HG02852 (cell line): ENCODE data around the gene LMF2.
A peak's percentile ranks its signal among the peaks of the same experiment; 100 is the strongest.
"Not testable (repeated sequence)": the region's sequence is repeated elsewhere in the genome, so short reads cannot be mapped to it uniquely, and the experiment has no call there.

Experiments
- ATAC-seq: cut with Tn5 transposase; IDR thresholded peaks from one replicate; pipeline ENCODE4 v1.9.1; 2021; ENCODE audit warnings: mild to moderate bottlenecking, moderate library complexity; ENCODE audit not compliant: unreplicated experiment

Gene LMF2

DNA sequence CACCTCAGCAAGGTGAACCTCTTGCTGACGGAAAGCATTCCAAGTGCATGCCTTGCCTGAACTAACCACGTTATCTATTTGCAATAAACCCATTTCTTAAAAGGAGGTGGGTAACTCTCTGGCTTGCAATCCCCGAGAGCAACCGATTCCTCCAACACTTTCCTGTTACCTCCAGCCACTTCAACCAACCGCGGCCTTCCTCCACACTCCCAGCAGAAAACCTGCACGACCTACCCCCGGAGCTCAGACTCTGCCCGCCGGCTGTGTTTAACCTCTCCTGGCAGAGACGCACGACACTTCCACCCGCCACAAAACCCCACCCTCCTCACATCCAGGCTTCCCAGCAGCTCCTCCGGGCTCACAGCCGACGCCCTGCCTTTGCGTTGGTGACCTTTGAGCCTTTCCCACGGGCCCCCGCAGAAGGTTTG is 17.2 kb upstream of the LMF2 start:
- no peak for ATAC-seq

DNA sequence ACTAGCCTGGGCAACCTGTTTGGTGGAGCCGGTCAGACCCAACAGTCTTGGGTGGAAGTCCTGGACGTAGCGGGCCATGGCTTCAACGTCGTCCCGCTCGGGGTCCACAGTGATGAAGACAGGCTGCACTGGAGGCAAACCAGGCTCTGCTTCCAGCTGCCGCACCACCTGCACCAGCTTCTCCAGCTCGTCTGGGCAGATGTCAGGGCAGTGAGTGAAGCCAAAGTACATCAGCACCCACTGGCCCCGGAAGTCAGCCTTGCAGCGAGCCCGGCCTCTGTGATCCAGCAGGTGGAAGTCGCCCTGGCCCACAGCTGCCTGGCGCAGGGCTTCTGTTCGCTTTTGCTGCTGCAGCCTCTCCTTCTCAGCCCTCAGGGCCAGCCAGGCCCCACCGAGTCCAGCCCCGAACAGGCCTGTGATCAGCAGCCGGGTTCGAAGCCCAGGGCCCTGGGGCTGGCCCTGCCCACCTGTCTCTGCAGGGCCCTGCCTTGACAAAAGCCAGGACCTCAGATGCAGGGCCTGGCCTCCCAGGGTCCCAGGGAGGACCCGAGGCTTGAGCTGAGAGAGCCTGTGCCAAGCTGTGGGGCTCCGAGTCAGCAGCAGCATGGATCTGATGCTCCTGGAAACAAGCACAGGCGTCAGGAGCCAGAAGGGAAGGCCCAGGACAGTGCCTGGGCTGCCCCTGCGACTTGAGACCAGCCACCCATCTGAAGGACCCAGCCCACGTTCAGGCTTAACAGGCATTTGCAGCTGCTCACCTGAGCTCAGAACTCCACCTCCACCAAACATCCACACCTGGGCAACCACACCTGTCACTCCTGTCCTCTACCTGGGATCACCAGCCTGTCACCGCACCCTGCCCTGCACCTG is 16.5 kb upstream of the LMF2 start:
- no peak for ATAC-seq

DNA sequence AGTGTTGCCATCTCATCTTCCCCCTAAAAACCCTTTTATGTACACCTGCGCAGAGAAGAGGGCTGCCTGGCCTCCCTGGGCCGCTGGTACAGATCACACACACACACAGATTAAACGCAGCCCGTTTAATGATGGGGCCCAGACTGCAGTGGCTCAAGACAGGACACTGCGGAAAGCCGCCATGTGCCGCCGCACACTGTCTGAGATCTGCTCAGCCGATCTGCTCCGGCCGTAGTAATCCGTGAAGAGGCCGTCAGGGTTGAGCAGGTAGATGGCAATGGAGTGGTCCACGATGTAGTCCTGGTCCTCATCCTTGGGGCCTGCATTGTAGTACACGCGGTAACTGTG is 15.9 kb upstream of the LMF2 start:
- ATAC-seq: no peak

DNA sequence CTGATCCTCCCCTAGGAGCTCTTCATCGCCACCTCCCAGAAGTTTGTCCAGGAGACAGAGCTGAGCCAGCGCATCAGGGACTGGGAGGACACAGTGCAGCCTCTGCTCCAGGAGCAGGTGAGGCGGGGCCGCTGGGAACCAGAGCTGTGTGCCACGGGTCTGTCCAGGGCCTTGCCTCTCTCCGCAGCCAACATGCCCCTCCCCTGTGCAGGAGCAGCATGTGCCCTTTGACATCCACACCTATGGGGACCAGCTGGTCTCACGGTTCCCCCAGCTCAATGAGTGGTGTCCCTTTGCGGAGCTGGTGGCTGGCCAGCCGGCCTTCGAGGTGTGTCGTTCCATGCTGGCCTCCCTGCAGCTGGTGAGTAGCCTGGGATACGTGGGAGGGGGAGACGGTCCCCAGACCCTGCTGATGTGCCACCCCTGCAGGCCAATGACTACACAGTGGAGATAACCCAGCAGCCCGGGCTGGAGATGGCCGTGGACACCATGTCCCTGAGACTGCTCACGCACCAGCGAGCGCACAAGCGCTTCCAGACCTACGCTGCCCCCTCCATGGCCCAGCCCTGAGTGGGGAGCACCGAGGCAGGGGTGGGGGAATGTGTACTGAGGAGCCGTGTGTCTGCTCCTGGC is 15.4 kb upstream of the LMF2 start:
- no peak for ATAC-seq

DNA sequence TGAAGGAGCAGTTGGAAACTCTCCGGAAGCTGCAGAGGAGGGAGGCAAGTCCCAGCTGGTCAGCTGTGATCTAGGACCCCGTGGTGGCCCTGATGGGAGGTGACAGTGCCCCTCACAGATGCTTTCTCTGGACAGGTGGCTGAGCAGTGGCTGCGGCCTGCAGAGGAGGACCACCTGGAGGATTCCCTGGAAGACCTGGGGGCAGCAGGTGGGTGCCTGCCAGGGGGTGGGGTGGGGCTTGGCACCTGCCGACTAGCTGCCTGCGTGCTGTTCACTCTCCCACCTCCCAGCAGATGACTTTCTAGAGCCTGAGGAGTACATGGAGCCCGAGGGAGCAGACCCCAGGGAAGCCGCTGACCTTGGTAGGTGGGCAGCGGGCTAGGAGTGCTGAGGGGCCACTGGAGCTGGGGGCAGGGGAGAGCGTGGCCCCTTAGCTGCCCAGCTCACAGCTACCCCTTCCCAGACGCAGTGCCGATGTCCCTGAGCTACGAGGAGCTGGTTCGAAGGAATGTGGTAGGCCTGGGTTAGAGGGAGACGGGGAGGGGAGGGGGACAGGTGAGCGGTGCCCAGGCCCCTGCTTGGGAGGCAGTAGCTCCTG is 14.8 kb upstream of the LMF2 start:
- no peak for ATAC-seq

DNA sequence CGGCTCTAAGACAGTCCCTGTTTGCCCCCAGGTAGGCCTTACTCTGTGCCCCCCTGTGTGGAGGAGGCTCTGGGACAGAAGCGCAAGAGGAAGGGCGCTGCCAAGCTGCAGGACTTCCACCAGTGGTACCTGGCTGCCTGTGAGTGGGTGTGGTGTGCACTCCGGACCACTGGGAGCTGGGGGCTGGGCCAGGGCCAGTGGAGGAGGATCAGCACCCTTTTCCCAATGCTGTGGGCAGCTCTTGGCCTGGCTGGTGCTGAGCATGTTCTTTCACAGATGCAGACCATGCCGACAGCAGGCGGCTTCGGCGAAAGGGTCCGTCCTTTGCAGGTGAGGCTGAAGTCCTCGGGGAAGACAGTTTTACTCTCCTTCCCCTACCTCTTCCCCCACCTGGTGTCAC is 14.2 kb upstream of the LMF2 start:
- no peak for ATAC-seq

DNA sequence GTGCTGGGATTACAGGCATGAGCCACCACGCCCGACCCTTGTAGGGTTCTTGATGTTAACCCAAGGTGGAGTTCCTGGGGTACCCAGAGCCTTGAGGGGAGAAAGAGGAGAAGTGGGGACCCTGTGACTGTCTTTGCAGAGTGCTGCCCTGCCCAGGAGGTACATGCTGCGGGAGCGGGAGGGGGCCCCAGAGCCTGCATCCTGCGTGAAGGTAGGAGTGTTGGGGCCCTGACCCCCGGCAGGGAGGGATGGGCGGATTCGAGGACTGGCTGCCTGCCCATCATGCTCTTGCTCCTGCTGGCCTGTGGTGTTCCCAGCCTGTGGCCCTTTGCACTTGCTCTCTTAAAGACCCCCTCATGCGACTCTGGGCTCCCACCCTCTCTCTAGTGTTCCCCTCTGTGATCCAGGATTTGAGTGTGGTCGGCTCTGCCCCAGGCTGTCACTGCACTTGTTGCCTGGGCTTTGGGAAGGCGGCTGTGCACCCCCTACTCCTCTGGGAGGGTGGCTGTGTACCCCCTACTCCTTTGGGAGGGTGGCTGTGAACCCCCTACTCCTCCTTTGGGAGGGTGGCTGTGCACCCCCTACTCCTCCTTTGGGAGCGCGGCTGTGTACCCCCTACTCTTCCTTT is 13.4 kb upstream of the LMF2 start:
- ATAC-seq: no peak

DNA sequence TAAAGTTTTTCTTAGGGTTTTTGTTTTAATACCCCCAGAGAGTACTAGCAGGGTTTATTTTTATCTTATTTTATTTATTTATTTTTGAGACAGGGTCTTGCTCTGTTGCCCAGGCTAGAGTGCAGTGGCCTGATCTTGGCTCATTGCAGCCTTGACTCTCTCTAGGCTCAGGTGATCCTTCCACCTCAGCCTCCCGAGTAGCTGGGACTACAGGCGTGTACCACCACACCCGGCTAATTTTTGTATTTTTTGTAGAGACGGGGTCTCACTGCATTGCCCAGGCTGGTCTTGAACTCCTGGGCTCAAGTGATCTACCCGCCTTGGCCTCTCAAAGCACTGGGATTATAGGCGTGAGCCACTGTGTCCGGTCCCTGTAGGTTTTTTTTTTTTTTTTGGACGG is 12.7 kb upstream of the LMF2 start:
- not testable (repeated sequence) for ATAC-seq

DNA sequence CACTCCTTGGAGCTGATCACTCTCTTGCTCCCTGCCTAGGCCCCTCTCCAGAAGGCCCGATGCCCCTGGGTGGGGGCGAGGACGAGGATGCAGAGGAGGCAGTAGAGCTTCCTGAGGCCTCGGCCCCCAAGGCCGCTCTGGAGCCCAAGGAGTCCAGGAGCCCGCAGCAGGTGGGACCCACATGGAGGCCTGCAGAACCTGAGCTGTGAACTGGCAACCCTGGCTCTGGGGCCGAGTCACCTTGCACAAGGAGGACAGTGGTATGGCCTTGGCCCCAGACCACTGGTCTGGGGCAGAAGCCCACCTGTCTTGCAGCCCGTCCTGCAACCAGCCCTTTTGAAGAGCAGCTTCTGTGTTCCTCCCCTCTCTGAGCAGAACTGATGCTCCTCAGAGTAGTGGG is 11.6 kb upstream of the LMF2 start:
- no peak for ATAC-seq

DNA sequence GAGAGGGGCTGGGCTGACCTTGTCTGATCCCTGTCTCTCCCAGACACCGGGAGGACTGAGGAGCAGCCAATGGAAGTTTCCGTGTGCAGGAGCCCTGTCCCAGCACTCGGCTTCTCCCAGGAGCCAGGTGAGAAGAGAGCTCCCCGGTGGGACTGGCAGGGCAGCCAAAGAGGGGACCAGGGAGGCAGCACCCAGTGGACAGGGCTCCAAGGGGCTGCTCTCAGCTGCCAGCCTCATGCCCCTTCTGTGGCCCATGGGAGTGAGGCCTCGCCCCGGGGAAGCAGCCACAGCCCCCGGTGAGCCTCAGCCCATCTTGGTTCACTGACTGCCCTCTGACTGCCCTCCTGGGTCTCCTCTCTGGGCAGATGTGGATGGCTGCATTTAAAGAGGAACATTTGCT is 11.1 kb upstream of the LMF2 start:
- no peak for ATAC-seq

DNA sequence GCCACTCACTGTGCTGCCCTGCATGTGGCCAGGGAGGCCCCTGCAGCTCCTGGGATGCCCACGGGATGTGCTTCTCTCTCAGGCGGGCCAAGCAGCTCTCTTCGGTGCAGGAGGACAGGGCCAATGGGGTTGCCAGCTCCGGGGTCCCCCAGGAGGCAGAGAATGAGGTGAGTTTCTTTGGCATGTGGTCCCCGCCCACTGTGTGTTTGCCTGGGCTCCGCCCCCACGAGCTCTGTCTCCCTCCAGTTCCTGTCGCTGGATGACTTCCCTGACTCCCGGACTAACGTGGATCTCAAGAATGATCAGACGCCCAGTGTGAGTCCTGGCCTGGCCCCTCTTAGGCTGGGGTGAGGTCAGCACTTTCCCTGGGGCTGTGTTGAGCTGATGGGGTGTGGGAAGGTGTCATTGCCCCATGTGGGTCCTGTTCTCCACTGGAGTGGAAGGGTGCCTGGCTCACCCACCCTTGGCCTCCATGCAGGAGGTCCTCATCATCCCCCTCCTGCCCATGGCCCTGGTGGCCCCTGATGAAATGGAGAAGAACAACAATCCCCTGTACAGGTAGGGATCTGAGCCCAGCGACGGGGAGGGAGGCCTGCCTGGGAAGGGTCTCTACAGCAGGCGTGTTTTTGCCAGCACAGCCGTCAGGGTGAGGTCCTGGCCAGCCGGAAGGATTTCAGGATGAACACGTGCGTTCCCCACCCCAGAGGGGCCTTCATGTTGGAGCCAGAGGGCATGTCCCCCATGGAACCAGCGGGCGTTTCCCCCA is 10.2 kb upstream of the LMF2 start:
- ATAC-seq: no peak

DNA sequence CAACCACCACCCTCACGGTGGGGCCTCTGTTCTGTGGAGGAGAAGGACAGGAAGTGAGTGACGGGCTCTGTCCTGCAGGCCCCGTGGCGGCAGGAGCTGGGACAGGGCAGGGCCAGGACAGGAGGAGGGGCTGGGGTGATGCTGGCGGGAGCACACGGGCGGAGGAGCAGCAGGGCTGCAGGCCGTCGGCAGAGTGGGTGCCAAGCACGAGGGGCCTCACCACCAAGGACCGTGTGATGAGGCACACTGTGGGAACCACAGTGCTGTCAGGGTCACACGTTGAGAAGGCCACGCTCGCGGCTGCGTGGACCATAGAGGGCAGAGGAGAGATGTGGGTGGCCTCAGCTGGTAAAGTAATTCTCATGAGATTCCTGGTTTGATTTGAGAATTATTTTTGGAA is 9.4 kb upstream of the LMF2 start:
- no peak for ATAC-seq

DNA sequence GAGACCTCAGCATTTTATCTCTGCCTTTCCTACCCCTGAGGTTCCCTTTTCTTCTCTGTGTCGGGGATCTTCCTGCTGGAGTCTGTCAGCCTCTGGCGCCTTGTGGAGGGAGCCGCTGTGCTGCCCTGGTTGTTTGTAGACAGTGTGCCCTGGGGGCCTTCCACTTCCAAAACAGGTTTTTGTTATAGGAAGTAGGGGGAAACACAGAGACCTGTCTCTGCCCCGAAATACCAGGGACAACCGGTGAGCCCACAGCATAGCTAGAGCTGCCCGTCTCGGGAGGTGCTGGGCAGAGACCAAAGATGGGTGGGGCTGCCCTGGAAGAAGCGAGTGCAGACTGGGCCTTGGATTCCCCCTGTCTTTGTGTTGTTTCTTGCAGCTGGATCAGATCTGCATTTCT is 8.6 kb upstream of the LMF2 start:
- ATAC-seq: no peak

DNA sequence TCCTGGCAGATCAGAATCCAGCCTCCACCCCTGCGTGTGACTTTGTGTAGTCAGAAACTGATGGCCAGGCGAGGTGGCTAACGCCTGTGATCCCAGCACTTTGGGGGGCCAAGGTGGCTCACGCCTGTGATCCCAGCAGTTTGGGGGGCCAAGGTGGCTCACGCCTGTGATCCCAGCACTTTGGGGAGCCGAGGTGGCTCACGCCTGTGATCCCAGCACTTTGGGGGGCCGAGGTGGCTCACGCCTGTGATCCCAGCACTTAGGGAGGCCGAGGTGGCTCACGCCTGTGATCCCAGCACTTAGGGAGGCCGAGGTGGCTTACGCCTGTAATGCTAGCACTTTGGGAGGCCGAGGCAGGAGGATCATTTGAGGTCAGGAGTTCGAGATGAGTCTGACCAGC is 5.7 kb upstream of the LMF2 start:
- ATAC-seq: no peak

DNA sequence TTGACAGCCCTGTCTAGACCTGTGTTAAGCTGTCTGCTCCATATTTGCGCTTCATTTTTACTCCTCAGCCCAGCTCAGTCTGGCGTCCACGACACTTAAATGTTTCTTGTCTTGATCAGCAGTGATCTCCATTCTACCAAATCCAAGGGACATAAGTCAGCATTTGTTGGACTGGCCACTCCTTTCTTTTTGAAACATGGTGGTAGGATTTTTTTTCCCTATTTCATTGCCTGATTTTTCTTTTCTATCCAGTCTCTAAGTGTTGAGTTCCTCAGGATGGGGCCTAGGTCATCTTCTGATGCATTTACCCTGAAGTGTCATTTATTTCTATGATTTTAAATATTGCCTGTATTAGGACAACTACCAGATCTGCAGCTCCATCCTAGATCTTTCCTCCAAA is 1.4 kb upstream of the LMF2 start:
- ATAC-seq: no peak

DNA sequence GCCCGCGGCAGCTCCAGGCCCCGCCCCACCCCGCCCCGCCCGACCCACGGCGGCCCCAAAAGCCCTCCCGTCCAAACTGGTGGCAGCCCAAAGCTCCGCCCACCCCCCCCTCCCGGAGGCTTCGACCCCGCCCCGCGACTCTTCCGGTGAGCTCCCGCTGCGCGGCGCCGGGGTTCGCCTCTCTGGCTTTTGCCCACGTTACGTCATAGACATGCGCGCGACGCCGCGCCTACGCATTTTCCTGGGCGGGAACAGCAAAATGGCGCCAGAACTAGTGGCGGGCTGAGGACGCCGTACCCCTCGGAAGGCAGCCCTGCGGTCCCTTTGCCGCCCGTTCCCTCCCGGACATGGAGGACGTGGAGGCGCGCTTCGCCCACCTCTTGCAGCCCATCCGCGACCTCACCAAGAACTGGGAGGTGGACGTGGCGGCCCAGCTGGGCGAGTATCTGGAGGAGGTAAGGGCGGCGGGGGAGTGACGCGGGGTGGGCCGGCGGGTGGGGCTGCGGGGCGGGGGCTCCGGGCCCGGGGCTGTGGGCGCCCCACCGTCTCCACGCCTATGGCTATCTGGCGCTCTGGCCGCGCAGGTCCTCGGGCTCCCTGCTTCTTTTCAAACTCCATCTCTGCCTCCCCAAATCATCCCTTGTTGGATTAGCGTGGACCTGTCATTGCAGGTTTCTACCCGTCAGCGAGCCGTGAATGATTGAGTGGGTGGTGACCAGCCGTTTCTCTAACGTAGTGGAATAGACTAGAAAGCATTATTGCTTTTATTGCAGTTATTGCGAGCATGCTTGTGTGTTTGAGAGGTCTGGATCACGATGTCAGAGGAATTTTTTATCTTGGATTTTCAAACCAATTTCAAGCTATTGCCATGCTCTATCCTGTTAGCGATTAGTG is 736 bp upstream of the LMF2 start, which contains the start of gene NCAPH2:
Gene NCAPH2, plus strand, starts transcription at position 234 of the 894 bp plus-strand sequence. Its CDS starts 114 bp downstream, at position 348.
- ATAC-seq: peak; percentile 40

DNA sequence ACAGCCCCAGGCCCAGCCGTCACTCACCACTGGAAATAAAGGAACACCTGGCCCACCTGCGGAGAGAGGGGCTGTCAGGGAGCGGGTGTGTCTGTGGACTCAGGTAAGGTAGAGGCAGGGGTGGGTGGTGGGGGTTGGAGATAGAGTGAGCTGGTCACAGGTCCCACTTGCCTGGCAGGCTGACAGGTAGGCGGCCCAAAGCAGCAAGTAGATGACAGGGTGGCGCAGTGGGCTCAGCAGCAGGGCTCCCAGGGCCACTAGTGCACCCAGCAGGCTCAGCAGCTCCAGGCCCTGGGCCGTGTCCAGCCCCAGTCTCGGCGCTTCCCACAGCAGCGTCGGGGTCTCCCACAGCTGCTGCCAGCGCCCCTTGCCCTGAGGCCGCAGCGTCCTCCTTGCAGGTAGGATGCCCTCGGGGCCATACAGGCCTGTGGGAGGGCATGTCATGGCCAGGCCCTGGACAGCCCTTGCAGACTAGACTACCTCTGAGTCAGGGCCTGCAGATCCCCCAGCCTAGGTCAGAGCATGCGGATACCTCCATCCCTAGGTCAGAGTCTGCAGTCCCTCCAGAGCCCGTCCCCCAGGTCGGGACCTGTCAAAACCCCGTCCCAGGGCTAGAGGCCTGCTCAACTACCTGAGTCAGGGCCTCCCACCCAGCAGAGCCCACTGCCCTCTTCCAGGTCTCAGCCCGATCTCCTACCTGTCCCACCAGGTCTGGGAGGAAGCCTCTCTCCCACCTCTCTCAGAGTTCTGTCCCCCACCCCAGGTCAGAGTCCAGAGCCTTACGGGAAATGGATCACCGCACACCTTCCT is 686 bp downstream of the LMF2 start:
- ATAC-seq: no peak

DNA sequence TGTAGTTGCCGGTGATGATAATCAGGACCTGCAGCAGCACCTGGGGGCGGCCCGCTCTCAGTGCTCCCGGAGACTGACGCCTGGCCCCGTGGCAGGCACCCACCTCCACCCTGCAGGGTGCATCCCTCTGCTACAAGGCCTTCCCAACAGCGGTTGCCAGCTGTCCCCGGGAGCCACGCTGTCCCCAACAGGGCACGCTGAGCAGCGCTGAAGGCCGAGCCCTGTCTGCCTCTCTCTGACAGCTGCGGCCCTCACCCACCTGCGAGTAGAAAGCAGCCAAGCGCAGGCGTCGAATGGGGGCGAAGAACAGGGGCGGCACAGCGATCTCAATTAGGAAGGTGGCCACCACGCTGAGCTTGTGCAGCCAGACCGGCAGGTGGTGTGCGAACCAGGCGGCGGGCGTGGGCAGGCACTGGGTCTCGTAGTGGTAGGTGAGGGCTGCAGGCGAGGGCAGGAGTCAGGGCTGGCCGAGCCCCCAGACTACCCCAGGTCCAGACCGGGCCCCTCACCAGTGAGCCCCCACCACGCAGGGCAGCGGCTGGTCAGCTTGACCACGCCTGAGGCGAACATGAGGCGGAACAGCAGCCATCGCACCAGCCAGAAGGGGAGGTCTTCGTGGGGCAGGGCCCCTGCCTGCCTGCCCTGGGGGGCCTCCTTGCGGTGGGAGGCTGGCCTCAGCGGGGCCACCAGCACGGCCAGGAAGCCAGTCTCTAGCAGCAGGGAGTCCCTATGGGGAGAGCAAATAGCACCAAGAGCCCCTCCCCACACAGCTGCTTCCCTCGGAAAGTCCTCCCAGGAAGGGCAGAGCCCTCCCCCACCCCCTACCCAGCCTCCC is 1.5 kb downstream of the LMF2 start:
- no peak for ATAC-seq
